Middle frontal gyrus (tissue), 1 donor: ENCODE data around the gene PIAS4.

Source experiments
- DNase-seq: peaks from one replicate; pipeline ENCODE4 v3.0.0-alpha.2; 2015; ENCODE audit warnings: low spot score; ENCODE audit errors: extremely low spot score

Gene PIAS4

GRCh38 chr19:4038661-4039423 is 31.3 kb downstream of the PIAS4 start:
- no peak for DNase-seq

- DNase-seq = no peak
Measured at GRCh38 chr19:4042064-4042730, 34.7 kb downstream of the PIAS4 start.

- no peak for DNase-seq
Measured at GRCh38 chr19:4042731-4043082, 35.2 kb downstream of the PIAS4 start.

- DNase-seq = no peak
Measured at GRCh38 chr19:4043401-4043800, 35.9 kb downstream of the PIAS4 start.

- no peak for DNase-seq
Measured at GRCh38 chr19:4043966-4044715, 36.6 kb downstream of the PIAS4 start.

- no peak for DNase-seq
Measured at GRCh38 chr19:4044990-4045465, 37.5 kb downstream of the PIAS4 start.

- no peak for DNase-seq
Measured at GRCh38 chr19:4045597-4046361, 38.2 kb downstream of the PIAS4 start.

- DNase-seq = no peak
Measured at GRCh38 chr19:4046362-4046691, 38.8 kb downstream of the PIAS4 start.

GRCh38 chr19:4046946-4047683 is 39.6 kb downstream of the PIAS4 start:
- no peak for DNase-seq

- DNase-seq = no peak
Measured at GRCh38 chr19:4049432-4049831, 41.9 kb downstream of the PIAS4 start.

- no peak for DNase-seq
Measured at GRCh38 chr19:4051175-4052101, 43.9 kb downstream of the PIAS4 start.

- DNase-seq = no peak
Measured at GRCh38 chr19:4052114-4052992, 44.8 kb downstream of the PIAS4 start.

- DNase-seq = no peak
Measured at GRCh38 chr19:4052993-4053422, 45.5 kb downstream of the PIAS4 start.

GRCh38 chr19:4053423-4054324 is 46.1 kb downstream of the PIAS4 start:
- DNase-seq = no peak

GRCh38 chr19:4054441-4055208 is 47.1 kb downstream of the PIAS4 start:
- no peak for DNase-seq

GRCh38 chr19:4055209-4055552 is 47.6 kb downstream of the PIAS4 start:
- DNase-seq = no peak
